Glomerular visceral epithelial cell (primary cell): ENCODE data around the gene VRK2.
"Not testable (repeated sequence)": the region's sequence is repeated elsewhere in the genome, so short reads cannot be mapped to it uniquely, and the experiment has no call there.

Source experiments
- DNase-seq: peaks from one replicate; pipeline ENCODE4 v3.0.0-alpha.2; 2016; ENCODE audit errors: extremely low spot score

Gene VRK2

DNA sequence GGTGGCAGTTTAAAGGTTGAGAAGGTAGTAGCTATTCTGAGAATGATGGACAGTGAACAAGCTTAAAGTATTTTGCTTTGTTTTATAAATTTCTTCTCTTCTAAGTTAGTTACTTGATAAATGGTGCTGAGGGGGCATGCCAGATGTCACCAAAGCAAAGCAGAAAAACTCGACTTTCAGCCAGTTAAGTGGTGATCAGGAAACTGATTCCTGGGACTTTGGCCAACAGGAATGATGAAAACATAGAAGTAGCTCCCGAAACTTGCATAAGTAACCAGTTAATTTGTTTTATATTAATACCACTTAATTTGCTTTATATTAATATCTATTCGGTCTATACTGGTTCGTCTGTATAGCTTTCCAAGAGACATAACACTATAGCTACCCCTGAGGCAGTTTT lies 111.9 kb downstream of the VRK2 start:
- DNase-seq = no peak

DNA sequence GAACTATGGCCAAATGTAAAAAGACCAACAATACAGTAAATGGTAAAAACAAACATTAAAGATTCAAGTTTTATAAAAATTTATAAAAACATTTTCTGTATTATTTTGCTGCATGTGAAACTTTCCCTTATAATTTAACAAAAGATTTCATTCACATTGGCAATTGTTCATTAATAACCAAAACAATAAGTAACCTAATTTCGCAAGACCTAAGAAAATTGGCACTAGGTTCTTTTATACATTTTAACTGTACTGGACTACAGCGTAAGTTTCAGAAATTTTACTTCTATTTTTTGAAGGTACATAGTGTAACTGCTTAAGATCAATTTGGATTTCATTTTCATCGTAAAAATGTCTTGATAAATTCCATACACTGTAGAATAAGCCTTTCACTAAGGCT lies 117.3 kb downstream of the VRK2 start:
- no peak for DNase-seq

- DNase-seq = not testable (repeated sequence)
Observed at GRCh38 chr2:58168130-58168529, 121.5 kb downstream of the VRK2 start.

- DNase-seq = not testable (repeated sequence)
Observed at GRCh38 chr2:58169845-58170244, 123.2 kb downstream of the VRK2 start.

DNA sequence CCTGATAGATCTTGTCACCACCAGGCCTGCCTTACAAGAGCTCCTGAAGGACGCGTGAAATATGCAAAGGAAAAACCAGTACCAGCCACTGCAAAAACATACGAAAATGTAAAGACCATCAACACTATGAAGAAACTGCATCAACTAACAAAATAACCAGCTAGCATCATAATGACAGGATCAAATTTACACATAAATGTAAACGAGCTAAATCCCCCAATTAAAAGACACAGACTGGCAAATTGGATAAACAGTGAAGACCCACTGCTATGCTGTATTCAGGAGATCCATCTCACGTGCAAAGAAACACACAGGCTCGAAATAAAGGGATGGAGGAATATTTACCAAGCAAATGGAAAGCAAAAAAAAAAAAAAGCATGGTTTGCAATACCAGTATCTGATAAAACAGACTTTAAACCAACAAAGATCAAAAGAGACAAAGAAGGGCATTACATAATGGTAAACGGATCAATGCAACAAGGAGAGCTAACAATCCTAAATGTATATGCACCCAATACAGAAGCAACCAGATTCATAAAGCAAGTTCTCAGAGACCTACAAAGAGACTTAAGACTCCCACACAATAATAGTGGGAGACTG lies 123.8 kb downstream of the VRK2 start:
- not testable (repeated sequence) for DNase-seq

- DNase-seq = not testable (repeated sequence)
Observed at GRCh38 chr2:58171831-58172230, 125.2 kb downstream of the VRK2 start.

DNA sequence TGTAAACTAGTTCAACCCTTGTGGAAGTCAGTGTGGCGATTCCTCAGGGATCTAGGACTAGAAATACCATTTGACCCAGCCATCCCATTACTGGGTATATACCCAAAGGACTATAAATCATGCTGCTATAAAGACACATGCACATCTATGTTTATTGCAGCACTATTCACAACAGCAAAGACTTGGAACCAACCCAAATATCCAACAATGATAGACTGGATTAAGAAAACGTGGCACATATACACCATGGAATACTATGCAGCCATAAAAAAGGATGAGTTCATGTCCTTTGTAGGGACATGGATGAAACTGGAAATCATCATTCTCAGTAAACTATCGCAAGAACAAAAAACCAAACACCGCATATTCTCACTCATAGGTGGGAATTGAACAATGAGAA lies 130.6 kb downstream of the VRK2 start:
- not testable (repeated sequence) for DNase-seq

- DNase-seq = not testable (repeated sequence)
Observed at GRCh38 chr2:58180175-58180574, 133.6 kb downstream of the VRK2 start.

DNA sequence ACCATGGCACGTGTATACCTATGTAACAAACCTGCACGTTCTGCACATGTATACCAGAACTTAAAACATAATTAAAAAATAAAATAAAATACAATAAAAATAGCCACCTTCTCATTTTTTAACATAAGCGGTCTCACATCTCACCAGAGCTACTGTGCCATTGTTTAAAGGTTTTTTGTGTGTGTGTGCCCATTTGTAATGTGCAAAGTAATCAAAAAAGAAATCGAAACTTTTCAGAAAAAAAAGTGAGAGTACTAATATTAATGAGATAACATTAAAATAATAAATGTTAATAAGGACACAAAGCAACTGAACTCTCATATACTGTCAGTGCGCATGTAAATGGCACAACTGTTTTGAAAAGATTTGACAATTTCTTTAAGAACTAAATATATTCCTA lies 134.0 kb downstream of the VRK2 start:
- no peak for DNase-seq

DNA sequence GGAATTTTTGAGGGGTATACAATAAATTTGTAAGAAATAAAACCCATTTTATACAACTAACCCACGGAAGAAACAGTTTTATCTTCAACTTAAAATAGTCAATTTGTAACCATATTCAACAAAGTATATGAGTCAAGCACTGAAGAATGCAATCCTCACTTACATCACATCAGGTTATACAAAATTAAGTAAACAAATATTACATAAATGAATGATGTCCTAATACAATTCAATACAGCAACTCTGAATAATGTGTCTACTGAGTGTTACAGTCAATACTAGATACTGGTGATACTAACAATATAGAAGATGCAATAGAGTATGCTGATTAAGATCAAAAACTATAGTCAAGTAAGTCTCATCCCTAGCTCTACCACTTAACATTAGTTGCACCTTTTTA lies 135.9 kb downstream of the VRK2 start:
- DNase-seq = no peak

- DNase-seq = no peak
Observed at GRCh38 chr2:58186501-58186900, 139.9 kb downstream of the VRK2 start.

- DNase-seq = not testable (repeated sequence)
Observed at GRCh38 chr2:58187022-58187421, 140.4 kb downstream of the VRK2 start.

- no peak for DNase-seq
Observed at GRCh38 chr2:58194458-58194857, 147.9 kb downstream of the VRK2 start.

GRCh38 chr2:58195662-58196061 lies 149.1 kb downstream of the VRK2 start:
- no peak for DNase-seq

- DNase-seq = no peak
Observed at GRCh38 chr2:58197894-58198293, 151.3 kb downstream of the VRK2 start.

DNA sequence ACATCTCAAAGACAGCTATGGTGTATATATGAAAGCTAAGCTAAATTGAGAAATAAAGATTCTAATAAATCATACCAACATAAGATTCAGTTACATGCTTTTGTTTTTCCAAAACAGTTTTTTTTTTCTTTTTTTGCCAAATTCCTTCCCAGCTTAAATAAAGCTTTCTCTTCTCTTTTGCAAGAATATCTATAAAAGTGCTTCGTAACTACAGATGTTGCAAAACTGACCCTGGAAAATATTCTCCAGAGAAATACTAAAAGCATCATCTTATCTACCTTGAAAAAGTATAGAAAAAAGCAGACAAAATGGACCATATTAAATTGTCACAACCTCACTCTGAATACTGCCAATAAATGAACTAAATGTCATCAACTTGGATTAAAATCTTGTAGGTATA lies 155.8 kb downstream of the VRK2 start:
- DNase-seq = no peak

DNA sequence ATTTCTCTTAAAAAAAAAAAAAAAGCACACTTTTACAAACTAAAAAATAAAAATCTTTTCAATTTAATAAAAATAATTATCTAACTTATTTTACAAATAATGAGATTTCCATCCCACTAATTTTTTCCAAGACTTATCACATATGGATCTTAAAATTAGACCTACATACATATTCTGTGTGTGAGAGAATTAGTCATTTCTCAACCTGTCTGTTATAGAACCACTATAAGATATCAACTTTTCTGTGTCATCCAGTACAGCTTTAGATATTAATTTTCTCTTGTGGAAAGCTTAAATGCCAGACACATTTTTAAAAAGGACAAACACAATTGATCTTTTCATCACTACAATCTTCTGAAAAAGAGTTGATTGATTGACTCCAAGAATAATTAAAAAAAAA lies 156.4 kb downstream of the VRK2 start:
- DNase-seq = no peak

- no peak for DNase-seq
Observed at GRCh38 chr2:58204195-58204959, 157.8 kb downstream of the VRK2 start.

- DNase-seq = no peak
Observed at GRCh38 chr2:58206785-58207184, 160.2 kb downstream of the VRK2 start.

- DNase-seq = no peak
Observed at GRCh38 chr2:58207189-58207588, 160.6 kb downstream of the VRK2 start.
